HG03432 (cell line): ENCODE data around the gene LDLRAD4.

ENCODE experiments used
- ATAC-seq: cut with Tn5 transposase; IDR thresholded peaks from one replicate; pipeline ENCODE4 v1.9.1; 2021; ENCODE audit warnings: mild to moderate bottlenecking, moderate library complexity; ENCODE audit not compliant: unreplicated experiment

Gene LDLRAD4

GRCh38 chr18:13227910-13228309 is 9.3 kb downstream of the LDLRAD4 start:
- ATAC-seq: no peak

GRCh38 chr18:13229001-13229671 is 10.6 kb downstream of the LDLRAD4 start:
- ATAC-seq: no peak

- no peak for ATAC-seq
These were observed 12.6 kb downstream of the LDLRAD4 start for GRCh38 chr18:13231151-13231550.

GRCh38 chr18:13232086-13232917 is 13.7 kb downstream of the LDLRAD4 start:
- no peak for ATAC-seq

GRCh38 chr18:13232971-13233786 is 14.6 kb downstream of the LDLRAD4 start:
- no peak for ATAC-seq

GRCh38 chr18:13233787-13234783 is 15.5 kb downstream of the LDLRAD4 start:
- no peak for ATAC-seq

GRCh38 chr18:13235421-13235831 is 16.9 kb downstream of the LDLRAD4 start:
- ATAC-seq: no peak

GRCh38 chr18:13235981-13236380 is 17.4 kb downstream of the LDLRAD4 start:
- no peak for ATAC-seq

- no peak for ATAC-seq
These were observed 17.9 kb downstream of the LDLRAD4 start for GRCh38 chr18:13236411-13236810.

GRCh38 chr18:13237073-13237472 is 18.5 kb downstream of the LDLRAD4 start:
- no peak for ATAC-seq

GRCh38 chr18:13237641-13238040 is 19.1 kb downstream of the LDLRAD4 start:
- no peak for ATAC-seq

- ATAC-seq: no peak
These were observed 20.8 kb downstream of the LDLRAD4 start for GRCh38 chr18:13239171-13239956.

- ATAC-seq: no peak
These were observed 21.6 kb downstream of the LDLRAD4 start for GRCh38 chr18:13240060-13240725.

GRCh38 chr18:13241083-13241892 is 22.7 kb downstream of the LDLRAD4 start:
- no peak for ATAC-seq

GRCh38 chr18:13241893-13242175 is 23.3 kb downstream of the LDLRAD4 start:
- ATAC-seq: no peak

- no peak for ATAC-seq
These were observed 24.2 kb downstream of the LDLRAD4 start for GRCh38 chr18:13242797-13243196.

- no peak for ATAC-seq
These were observed 24.8 kb downstream of the LDLRAD4 start for GRCh38 chr18:13243363-13243762.

GRCh38 chr18:13244135-13244534 is 25.6 kb downstream of the LDLRAD4 start:
- ATAC-seq: no peak
